OCI-LY7 (cell line): ENCODE measurements around the gene PRSS33. TPM values are rescaled to one million over a fixed set of nuclear protein-coding genes. Genes with fewer than 3 reads are reported as not detected.

ENCODE experiments used
- BruUV-seq: library from RNA; stranded (reverse); fragments of 400-500 nt; replicated peaks from 2 replicates; lab custom pipeline; 2021; lab: Mats Ljungman, UMichigan
- CTCF ChIA-PET: fragments of 300-600 bp; sonication (Branson Sonifier 250); formaldehyde crosslinking; loops from one replicate; lab custom pipeline; 2022; ENCODE audit warnings: antibody characterized with exemption; ENCODE audit not compliant: unreplicated experiment; lab: Charles Lee
- POLR2A ChIA-PET: fragments of 300-600 bp; sonication (Branson Sonifier 250); formaldehyde crosslinking; loops from one replicate; lab custom pipeline; 2022; ENCODE audit warnings: antibody characterized with exemption; lab: Charles Lee
- DNase-seq: peaks from one replicate; pipeline ENCODE4 v3.0.0-alpha.2; 2015; ENCODE audit warnings: low spot score
- H2AFZ ChIP-seq: fragments of 200-600 bp; sonication (generic), shearing (Covaris generic); 2 replicates; pipeline ENCODE4 v1.6.1; 2014; ENCODE audit warnings: mild to moderate bottlenecking, antibody characterized with exemption, low read length, moderate library complexity
- H3K27ac ChIP-seq: fragments of 200-600 bp; sonication (generic); 2 replicates; pipeline ENCODE4 v1.5.1; 2014; ENCODE audit warnings: mixed run types, low read depth, mild to moderate bottlenecking, moderate library complexity, low read length, inconsistent platforms; ENCODE audit not compliant: poor library complexity, severe bottlenecking
- H3K36me3 ChIP-seq: fragments of 200-600 bp; sonication (generic); 2 replicates; pipeline ENCODE4 v1.6.1; 2014; ENCODE audit warnings: mild to moderate bottlenecking, antibody characterized with exemption, low read length, moderate library complexity, mixed read lengths; ENCODE audit not compliant: insufficient read depth
- H3K4me1 ChIP-seq: fragments of 200-600 bp; sonication (generic); 2 replicates; pipeline ENCODE4 v1.5.1; 2014; ENCODE audit warnings: mild to moderate bottlenecking, low read length; ENCODE audit not compliant: insufficient read depth, poor library complexity, severe bottlenecking
- H3K4me2 ChIP-seq: fragments of 200-600 bp; sonication (generic); 2 replicates; pipeline ENCODE4 v1.6.1; 2014; ENCODE audit warnings: mild to moderate bottlenecking, low read length
- H3K4me3 ChIP-seq: fragments of 200-600 bp; sonication (generic); 2 replicates; pipeline ENCODE4 v1.5.1; 2014; ENCODE audit warnings: mild to moderate bottlenecking, low read depth, low read length; ENCODE audit not compliant: poor library complexity, severe bottlenecking
- H3K79me2 ChIP-seq: fragments of 200-600 bp; sonication (generic); 2 replicates; pipeline ENCODE4 v1.6.1; 2016; ENCODE audit warnings: low read depth, mild to moderate bottlenecking, low read length, moderate library complexity, mixed read lengths; ENCODE audit not compliant: insufficient read depth
- H3K9me2 ChIP-seq: fragments of 200-600 bp; sonication (generic); 2 replicates; pipeline ENCODE4 v1.6.1; 2016; ENCODE audit warnings: mild to moderate bottlenecking, low read length, mixed read lengths; ENCODE audit not compliant: insufficient read depth
- H3K9me3 ChIP-seq: fragments of 200-600 bp; sonication (generic); 2 replicates; pipeline ENCODE4 v1.6.1; 2014; ENCODE audit warnings: mild to moderate bottlenecking, mixed run types, low read length, mixed read lengths
- H4K20me1 ChIP-seq: fragments of 200-600 bp; sonication (generic); 2 replicates; pipeline ENCODE4 v1.6.1; 2014; ENCODE audit warnings: mild to moderate bottlenecking, antibody characterized with exemption, low read length, moderate library complexity, mixed read lengths; ENCODE audit not compliant: insufficient read depth
- EZH2phosphoT487 ChIP-seq: fragments of 200-600 bp; sonication (generic); IDR thresholded peaks from 2 replicates; pipeline ENCODE4 v1.6.1; 2018; ENCODE audit warnings: low read depth, borderline replicate concordance, mild to moderate bottlenecking, mixed run types, antibody characterized with exemption, low read length, moderate library complexity, mixed read lengths
- intact Hi-C: fragments of 100-400 bp; cut with micrococcal nuclease; formaldehyde crosslinking; loops from one replicate; pipeline ENCODE4 v1.10.0; 2022; ENCODE audit not compliant: unreplicated experiment
- total RNA-seq, 2 experiments: library from RNA; depleted of rRNA in 1 of 2; stranded (reverse); fragments of >200 nt in 1 of 2; shearing (Covaris generic) in 1 of 2; gene quantifications; 2 replicates each; pipeline ENCODE4 v1.2.3, GENCODE V29; 2014 to 2022
- TF ChIP-seq, protein P1 (sequence below): fragments of 200-600 bp; sonication (generic); conservative IDR thresholded peaks from 2 replicates; pipeline ENCODE4 v1.5.1; 2014; ENCODE audit warnings: mild to moderate bottlenecking, antibody characterized with exemption, low read length, moderate library complexity, mixed read lengths

The PRSS33 gene
- total RNA-seq, 2 experiments from 2014 or later: not detected

GRCh38 chr16:2831203-2831602, 43.8 kb upstream of the PRSS33 start:
- Histone ChIP-seq H4K20me1 (no peaks in the 10 kb centered on the region), H3K27ac (no peak overlapping the region), H2AFZ (no peak overlapping the region), H3K36me3 (no peaks in the 10 kb centered on the region), H3K4me2 (no peak overlapping the region), H3K4me1 (no peaks in the 10 kb centered on the region), H3K9me2 (no peaks in the 10 kb centered on the region), H3K4me3 (no peak overlapping the region), H3K79me2 (no peaks in the 10 kb centered on the region), H3K9me3 (no peaks in the 10 kb centered on the region)
- no peak for TF ChIP-seq EZH2phosphoT487
- intact Hi-C loops: no loop called here
- ChIA-PET POLR2A (no interaction called here), CTCF (interaction anchor here (1.4 kb wide), 1 partner anchor 9 kb away, joined by 3 read pairs; no protein-coding TSS in a partner anchor)
- no TSS peak for BruUV-seq
- no peak for DNase-seq

DNA sequence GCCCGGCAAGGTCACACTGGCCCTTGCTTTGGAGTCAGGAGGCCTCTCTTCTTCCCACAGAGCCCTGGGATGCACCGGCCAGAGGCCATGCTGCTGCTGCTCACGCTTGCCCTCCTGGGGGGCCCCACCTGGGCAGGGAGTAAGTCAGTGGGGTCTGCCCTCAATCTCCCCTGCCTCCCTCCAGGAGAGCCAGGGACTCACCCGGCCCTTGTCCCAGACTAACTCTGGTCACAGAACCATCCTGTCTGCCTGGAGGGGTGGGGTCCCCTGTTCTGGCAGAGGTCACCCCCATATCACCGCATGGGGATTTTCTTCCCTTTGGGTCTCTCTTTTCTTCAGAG, 43.0 kb upstream of the PRSS33 start:
- BruUV-seq: no TSS peak

GRCh38 chr16:2829501-2830354, 42.4 kb upstream of the PRSS33 start, which contains the start of gene ZG16B:
Gene ZG16B (plus strand): TSS chr16:2830303. CDS start chr16:2830442, 139 bp downstream.
- CTCF ChIA-PET: no interaction called here
- H3K4me3 ChIP-seq: no peak within 1 kb of the TSS
- POLR2A ChIA-PET: no interaction called here
- no TSS peak for BruUV-seq
- no peaks in the 10 kb centered on the region for H4K20me1 ChIP-seq
- no peak within 1 kb of the TSS for H2AFZ ChIP-seq
- no peak for TF ChIP-seq EZH2phosphoT487
- TF ChIP-seq, protein P1, sequence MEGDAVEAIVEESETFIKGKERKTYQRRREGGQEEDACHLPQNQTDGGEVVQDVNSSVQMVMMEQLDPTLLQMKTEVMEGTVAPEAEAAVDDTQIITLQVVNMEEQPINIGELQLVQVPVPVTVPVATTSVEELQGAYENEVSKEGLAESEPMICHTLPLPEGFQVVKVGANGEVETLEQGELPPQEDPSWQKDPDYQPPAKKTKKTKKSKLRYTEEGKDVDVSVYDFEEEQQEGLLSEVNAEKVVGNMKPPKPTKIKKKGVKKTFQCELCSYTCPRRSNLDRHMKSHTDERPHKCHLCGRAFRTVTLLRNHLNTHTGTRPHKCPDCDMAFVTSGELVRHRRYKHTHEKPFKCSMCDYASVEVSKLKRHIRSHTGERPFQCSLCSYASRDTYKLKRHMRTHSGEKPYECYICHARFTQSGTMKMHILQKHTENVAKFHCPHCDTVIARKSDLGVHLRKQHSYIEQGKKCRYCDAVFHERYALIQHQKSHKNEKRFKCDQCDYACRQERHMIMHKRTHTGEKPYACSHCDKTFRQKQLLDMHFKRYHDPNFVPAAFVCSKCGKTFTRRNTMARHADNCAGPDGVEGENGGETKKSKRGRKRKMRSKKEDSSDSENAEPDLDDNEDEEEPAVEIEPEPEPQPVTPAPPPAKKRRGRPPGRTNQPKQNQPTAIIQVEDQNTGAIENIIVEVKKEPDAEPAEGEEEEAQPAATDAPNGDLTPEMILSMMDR: no peak
- no peak for DNase-seq
- no peaks in the 10 kb centered on the region for H3K9me2 ChIP-seq
- no peaks in the 10 kb centered on the region for H3K4me1 ChIP-seq
- no peaks in the 10 kb centered on the region for H3K36me3 ChIP-seq
- no peaks in the 10 kb centered on the region for H3K9me3 ChIP-seq
- no peaks in the 10 kb centered on the region for H3K79me2 ChIP-seq
- H3K4me2 ChIP-seq: no peak within 1 kb of the TSS
- no peak within 1 kb of the TSS for H3K27ac ChIP-seq
- intact Hi-C loops: no loop called here

More for the DNA sequence above, 43.0 kb upstream of the PRSS33 start:
- Histone ChIP-seq H4K20me1 (no peaks in the 10 kb centered on the region), H3K79me2 (no peaks in the 10 kb centered on the region), H2AFZ (no peak overlapping the region), H3K4me2 (no peak overlapping the region), H3K4me3 (no peak overlapping the region), H3K9me2 (no peaks in the 10 kb centered on the region), H3K36me3 (no peaks in the 10 kb centered on the region), H3K9me3 (no peaks in the 10 kb centered on the region), H3K27ac (no peak overlapping the region), H3K4me1 (no peaks in the 10 kb centered on the region)
- ChIA-PET POLR2A (no interaction called here), CTCF (no interaction called here)
- TF ChIP-seq, protein P1: no peak
- DNase-seq: no peak
- intact Hi-C loops: no loop called here
